ENCODE results near the gene PDLIM7.
"Not testable (repeated sequence)": the region's sequence is repeated elsewhere in the genome, so short reads cannot be mapped to it uniquely, and the experiment has no call there.

PDLIM7 gene

DNA sequence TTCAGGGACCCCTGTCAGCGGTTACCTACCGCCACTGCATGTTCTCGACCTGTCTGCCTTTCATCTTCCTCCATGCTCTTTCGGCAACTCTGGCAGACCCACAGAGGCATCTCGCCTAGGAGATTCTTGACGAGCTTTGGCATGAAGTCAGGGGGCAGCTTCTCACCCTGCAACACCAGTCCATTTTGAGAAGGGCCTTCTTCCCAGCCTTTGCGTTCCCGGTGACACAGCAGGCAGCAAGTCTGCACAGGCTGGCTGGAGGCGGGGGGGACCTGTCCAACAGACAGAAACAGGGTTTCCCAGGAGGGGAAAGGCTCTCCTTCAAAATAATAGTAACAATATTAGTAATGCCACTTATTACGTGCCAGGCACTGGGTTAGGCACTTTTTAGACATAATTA lies 41.5 kb upstream of the PDLIM7 start:
- TF ChIP-seq, protein P1, sequence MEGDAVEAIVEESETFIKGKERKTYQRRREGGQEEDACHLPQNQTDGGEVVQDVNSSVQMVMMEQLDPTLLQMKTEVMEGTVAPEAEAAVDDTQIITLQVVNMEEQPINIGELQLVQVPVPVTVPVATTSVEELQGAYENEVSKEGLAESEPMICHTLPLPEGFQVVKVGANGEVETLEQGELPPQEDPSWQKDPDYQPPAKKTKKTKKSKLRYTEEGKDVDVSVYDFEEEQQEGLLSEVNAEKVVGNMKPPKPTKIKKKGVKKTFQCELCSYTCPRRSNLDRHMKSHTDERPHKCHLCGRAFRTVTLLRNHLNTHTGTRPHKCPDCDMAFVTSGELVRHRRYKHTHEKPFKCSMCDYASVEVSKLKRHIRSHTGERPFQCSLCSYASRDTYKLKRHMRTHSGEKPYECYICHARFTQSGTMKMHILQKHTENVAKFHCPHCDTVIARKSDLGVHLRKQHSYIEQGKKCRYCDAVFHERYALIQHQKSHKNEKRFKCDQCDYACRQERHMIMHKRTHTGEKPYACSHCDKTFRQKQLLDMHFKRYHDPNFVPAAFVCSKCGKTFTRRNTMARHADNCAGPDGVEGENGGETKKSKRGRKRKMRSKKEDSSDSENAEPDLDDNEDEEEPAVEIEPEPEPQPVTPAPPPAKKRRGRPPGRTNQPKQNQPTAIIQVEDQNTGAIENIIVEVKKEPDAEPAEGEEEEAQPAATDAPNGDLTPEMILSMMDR (IDR thresholded peaks at IDR 0.05; ENCODE audit: low read length, missing control alignments): no peak
- no peak for DNase-seq (ENCODE audit: low read depth)
- H3K4me3 ChIP-seq (replicated peaks; ENCODE audit: low read depth, low read length): no peak overlapping the region

DNA sequence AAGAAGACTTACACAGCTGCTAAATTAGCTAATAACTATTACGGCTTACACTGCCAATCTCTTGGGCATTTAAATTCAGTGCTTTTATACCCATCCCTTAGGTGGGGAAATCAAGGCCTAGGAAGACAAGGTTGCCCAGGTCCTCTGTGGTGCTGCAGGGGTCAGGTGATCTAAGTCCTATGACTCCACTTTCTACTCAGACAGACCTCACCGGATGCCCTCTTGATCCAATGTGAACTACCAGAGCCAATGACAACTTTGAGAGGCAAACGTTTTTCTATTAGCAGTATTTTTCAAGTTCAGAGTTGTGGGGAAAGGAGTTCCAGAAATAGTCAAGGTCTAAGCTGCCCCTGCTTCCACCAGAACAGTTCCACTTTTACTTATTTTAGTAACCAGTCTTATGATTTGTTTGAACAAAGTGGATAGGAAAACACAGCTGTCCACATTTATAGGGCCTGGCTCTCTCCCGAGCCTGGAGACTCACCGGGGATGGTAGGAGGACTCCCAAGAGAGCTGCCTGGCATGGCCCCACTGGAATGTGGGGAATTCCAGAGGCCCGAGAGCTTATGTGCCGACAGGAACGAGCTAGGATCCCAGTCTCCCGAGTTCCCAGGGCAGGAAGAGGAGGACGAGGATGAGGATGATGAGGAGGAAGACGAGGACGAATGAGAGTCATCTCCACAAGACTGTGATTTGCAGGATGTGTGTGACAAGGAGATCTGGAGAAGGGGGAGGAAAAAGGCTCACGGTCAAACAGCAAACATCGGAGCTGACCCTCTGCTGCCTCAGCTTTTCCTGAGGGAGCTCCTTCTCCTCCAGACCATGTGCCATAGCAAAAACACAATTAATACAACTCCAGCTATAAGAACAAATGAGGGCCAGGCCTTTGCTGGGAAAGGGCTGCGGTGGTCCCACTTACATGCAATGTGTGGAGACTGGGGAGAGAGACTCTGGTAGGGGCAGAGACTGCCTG lies 40.3 kb upstream of the PDLIM7 start:
- DNase-seq (ENCODE audit: low read depth): peak; percentile 88
- TF ChIP-seq, protein P1 (IDR thresholded peaks at IDR 0.05; ENCODE audit: low read length, missing control alignments): no peak
- no peak overlapping the region for H3K4me3 ChIP-seq (replicated peaks; ENCODE audit: low read depth, low read length)

DNA sequence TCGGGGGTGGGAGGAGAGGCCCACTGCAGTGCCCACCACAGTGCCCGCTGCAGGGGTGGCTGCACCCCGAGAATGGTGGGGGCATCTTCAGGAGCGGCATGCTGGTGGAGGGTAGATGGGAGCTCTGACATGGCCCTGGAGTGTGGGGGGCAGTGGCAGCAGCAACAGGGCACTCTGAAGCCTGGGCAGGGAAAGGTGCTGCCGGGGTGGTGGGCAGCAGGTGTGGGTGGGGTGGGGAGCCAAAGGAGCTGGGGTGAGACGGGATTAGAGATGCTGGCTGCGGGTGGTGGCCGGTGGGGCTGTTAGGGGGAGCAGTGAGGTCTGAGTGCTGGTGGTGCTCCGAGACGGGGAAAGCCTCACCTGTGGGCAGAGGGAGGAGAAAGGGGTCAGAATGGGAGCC lies 39.0 kb upstream of the PDLIM7 start:
- H3K4me3 ChIP-seq (replicated peaks; ENCODE audit: low read depth, low read length): no peak overlapping the region

DNA sequence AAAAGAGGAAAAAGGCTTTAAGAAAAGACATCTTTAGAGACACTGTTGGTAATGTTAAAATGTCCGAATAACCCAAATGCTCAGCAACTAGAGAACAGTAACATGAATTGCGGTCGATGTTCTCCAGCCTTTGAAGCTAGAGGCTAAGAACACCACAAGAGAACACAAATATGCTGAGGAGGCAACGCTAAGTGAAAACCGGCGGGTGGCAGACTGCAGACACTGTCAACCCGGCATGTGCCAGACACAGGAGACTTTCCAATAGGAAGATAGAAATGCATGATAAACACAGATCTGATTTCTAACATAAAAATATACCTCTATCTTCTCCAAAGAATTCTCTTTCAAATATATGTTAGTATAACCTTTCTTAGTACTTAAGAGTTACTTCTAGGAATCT lies 37.7 kb upstream of the PDLIM7 start:
- DNase-seq (ENCODE audit: low read depth): no peak
- TF ChIP-seq, protein P1 (IDR thresholded peaks at IDR 0.05; ENCODE audit: low read length, missing control alignments): no peak
- H3K4me3 ChIP-seq (replicated peaks; ENCODE audit: low read depth, low read length): no peak overlapping the region

More for the DNA sequence above, 39.0 kb upstream of the PDLIM7 start:
- no peak for DNase-seq (ENCODE audit: low read depth)
- TF ChIP-seq, protein P1 (IDR thresholded peaks at IDR 0.05; ENCODE audit: low read length, missing control alignments): no peak

DNA sequence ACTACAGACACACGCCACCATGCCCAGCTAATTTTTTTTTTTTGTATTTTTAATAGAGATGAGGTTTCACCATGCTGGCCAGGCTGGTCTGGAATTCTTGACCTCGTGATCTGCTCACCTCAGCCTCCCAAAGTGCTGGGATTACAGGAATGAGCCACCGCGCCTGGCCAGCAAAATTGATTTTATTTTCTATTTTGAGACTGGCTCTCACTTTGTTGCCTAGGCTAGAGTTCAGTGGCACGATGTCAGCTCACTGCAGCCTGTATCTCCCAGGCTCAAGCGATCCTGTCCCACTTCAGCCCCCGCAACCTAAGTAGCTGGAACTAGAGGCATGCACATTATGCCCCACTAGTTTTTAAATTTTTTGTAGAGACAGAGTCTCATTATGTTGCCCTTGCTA lies 37.0 kb upstream of the PDLIM7 start:
- not testable (repeated sequence) for DNase-seq (ENCODE audit: low read depth)

DNA sequence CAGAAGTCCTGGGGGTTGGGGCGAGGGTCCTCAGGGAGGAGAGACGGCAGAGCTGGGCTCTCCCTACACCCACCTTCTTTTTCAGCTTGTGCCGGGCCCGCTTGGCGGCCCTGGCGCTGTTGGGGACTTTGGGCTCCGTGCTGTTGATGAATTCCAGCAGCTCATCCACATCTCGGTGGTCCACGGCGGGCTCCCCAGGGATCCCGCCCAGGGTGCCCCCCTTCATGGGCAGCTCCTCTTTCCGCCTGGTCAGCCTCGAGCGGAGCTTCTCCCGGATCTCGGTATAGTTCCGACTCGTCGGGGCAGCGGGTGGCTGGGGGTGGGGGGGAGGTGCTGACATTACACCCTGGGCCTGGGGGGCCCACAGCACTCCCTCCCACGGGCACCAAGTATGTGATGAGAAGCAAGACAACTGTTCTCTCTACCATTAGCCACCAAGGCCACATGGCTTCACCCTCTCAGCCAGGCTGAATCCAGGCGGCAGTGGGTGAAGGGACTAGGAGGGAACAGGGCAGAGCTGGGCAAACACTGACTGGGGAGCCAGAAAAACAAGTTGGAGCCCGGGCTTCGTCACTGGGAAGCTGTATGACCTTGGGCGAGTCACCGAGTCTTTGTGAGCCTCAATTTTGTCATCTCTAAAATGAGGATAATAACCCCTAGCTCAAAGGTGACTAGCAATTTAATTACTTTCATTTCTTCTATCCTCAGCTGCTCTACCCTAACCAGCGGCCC lies 34.0 kb upstream of the PDLIM7 start:
- no peak for DNase-seq (ENCODE audit: low read depth)
- no peak overlapping the region for H3K4me3 ChIP-seq (replicated peaks; ENCODE audit: low read depth, low read length)
- TF ChIP-seq, protein P1 (IDR thresholded peaks at IDR 0.05; ENCODE audit: low read length, missing control alignments): no peak

More for the DNA sequence above, 37.0 kb upstream of the PDLIM7 start:
- not testable (repeated sequence) for H3K4me3 ChIP-seq (replicated peaks; ENCODE audit: low read depth, low read length)

DNA sequence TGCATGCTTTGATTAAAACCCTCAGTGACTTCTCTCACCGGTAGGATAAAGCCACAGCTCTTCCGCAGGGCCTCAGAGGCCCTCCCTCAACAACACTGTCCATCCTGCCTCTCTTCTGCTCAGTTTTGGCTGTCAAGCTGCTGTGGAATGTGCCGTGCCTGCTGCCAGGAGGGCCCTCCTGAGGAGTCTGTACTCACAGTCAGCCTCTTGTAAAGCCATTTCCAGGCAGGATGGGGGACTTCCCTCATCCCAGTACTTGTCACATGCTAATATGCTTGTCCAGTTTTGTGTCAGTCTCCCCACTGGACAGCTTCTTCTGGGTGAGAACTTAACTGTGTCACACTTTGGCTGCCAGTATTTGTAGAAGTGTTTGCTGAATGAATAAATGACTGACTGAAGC lies 33.2 kb upstream of the PDLIM7 start:
- no peak for DNase-seq (ENCODE audit: low read depth)
- H3K4me3 ChIP-seq (replicated peaks; ENCODE audit: low read depth, low read length): no peak overlapping the region
- TF ChIP-seq, protein P1 (IDR thresholded peaks at IDR 0.05; ENCODE audit: low read length, missing control alignments): no peak

Measured in fibroblast of pulmonary artery (primary cell).